HepG2 (cell line): ENCODE measurements around the gene SNRNP25. TPM values are rescaled to one million over a fixed set of nuclear protein-coding genes. Genes with fewer than 3 reads are reported as not detected.

Source experiments
- ELF3 ChIP-seq: IDR thresholded peaks from 2 replicates; pipeline ENCODE4 v1.6.1; 2016; ENCODE audit warnings: missing genetic modification reagents, missing compliant biosample characterization
- FOSL1 ChIP-seq: sonication (generic); formaldehyde crosslinking; IDR thresholded peaks from 2 replicates; pipeline ENCODE4 v1.9.0; 2021; ENCODE audit warnings: missing genetic modification reagents, borderline replicate concordance
- ISL2 ChIP-seq: sonication (generic); formaldehyde crosslinking; IDR thresholded peaks from 2 replicates; pipeline ENCODE4 v1.5.0; 2020; ENCODE audit warnings: missing genetic modification reagents
- XBP1 ChIP-seq: sonication (generic); formaldehyde crosslinking; IDR thresholded peaks from 2 replicates; pipeline ENCODE4 v1.5.0; 2020; ENCODE audit warnings: missing genetic modification reagents
- ZBTB7A ChIP-seq: sonication (generic); formaldehyde crosslinking; IDR thresholded peaks from 2 replicates; pipeline ENCODE4 v1.8.0; 2022; ENCODE audit warnings: mild to moderate bottlenecking, missing genetic modification reagents
- ZNF274 ChIP-seq: sonication (generic); formaldehyde crosslinking; IDR thresholded peaks from 2 replicates; pipeline ENCODE4 v1.5.1; 2020; ENCODE audit warnings: mild to moderate bottlenecking, missing genetic modification reagents
- ZNF543 ChIP-seq: sonication (generic); formaldehyde crosslinking; IDR thresholded peaks from 2 replicates; pipeline ENCODE4 v1.4.0; 2020; ENCODE audit warnings: mild to moderate bottlenecking, missing genetic modification reagents
- ZSCAN25 ChIP-seq: sonication (generic); formaldehyde crosslinking; IDR thresholded peaks from 2 replicates; pipeline ENCODE4 v1.8.0; 2022; ENCODE audit warnings: mild to moderate bottlenecking, missing genetic modification reagents
- polyA plus RNA-seq, 8 experiments: library from polyadenylated mRNA; depleted of rRNA in 3 of 8; stranded (reverse) in 7 of 8; unstranded in 1 of 8; fragments of >200 nt; fragmentation: Illumina TruSeq in 4 of 8; extraction: Trizol in 4 of 8; gene quantifications; 2 replicates each; pipeline versions ENCODE4 v1.2.1 to v1.2.3, GENCODE V29; 2011 to 2016; ENCODE audit warnings: low read depth in 4 of 8, missing spikeins in 1 of 8, mixed read lengths in 1 of 8; ENCODE audit not compliant: insufficient read depth in 1 of 8
- total RNA-seq, 5 experiments: library from RNA; depleted of rRNA; stranded (reverse); fragments of >200 nt; fragmentation: Illumina TruSeq; extraction: Trizol; gene quantifications; 2 replicates each; pipeline ENCODE4 v1.2.3, GENCODE V29; 2016; ENCODE audit warnings: low read depth in 1 of 5
- TF ChIP-seq, protein P1 (sequence below), 2 experiments: sonication (generic) in 1 of 2; formaldehyde crosslinking in 1 of 2; IDR thresholded peaks; 2 replicates each; pipeline versions ENCODE4 v1.6.1 to v1.9.0; 2014 to 2022; ENCODE audit warnings: antibody characterized with exemption in 1 of 2, borderline replicate concordance in 1 of 2, inconsistent platforms in 1 of 2, low read depth in 1 of 2, missing genetic modification reagents in 1 of 2
- TF ChIP-seq, protein P2 (sequence below): sonication (generic); formaldehyde crosslinking; IDR thresholded peaks from 2 replicates; pipeline ENCODE4 v1.8.1; 2023; ENCODE audit warnings: mild to moderate bottlenecking, moderate library complexity, missing genetic modification reagents
- TF ChIP-seq, protein P3 (sequence below): sonication (generic); formaldehyde crosslinking; IDR thresholded peaks from 2 replicates; pipeline ENCODE4 v1.4.0; 2020; ENCODE audit warnings: missing genetic modification reagents
- TF ChIP-seq, protein P4 (sequence below): sonication (generic); formaldehyde crosslinking; IDR thresholded peaks from one replicate; pipeline ENCODE4 v1.5.1; 2020; ENCODE audit warnings: mild to moderate bottlenecking, missing genetic modification reagents; ENCODE audit errors: not compliant biosample characterization

SNRNP25 gene
- total and polyA plus RNA-seq, 2 of the 13 experiments (the other 11 are each of a cell fraction or from before 2014, with no cell fraction given) = 34.1 to 97.4 TPM

DNA sequence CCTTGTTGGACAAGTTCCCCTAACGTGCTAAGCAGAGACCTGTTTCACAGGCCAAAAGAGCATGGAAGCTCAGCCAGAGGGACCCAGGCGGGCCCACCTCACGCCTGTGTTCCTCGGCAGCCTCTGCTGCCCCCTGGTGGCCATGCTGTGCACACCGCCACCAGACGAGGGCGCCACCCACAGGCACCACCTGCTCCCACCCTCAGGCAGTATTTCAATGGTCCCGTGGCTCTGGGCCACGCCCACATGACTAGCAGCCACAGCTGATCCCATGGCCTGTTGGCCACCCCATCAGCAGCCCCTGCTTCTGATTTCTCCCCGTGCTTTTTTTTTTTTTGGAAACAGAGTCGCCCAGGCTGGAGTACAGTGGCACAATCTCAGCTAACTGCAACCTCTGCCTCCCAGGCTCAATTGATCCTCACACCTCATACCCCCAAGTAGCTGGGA lies 43.3 kb downstream of the SNRNP25 start (continued):
- TF ChIP-seq ELF3 (CRISPR knock-in tag) (0 out of 2 replicates have a peak, but pooled peaks have one; percentile 38), ZBTB7A (CRISPR knock-in tag) (no peak), ZNF543 (CRISPR knock-in tag) (no peak), ISL2 (no peak), ZSCAN25 (no peak), ZNF274 (CRISPR knock-in tag) (no peak), FOSL1 (no peak), XBP1 (CRISPR knock-in tag) (no peak)
- TF ChIP-seq, protein P1, sequence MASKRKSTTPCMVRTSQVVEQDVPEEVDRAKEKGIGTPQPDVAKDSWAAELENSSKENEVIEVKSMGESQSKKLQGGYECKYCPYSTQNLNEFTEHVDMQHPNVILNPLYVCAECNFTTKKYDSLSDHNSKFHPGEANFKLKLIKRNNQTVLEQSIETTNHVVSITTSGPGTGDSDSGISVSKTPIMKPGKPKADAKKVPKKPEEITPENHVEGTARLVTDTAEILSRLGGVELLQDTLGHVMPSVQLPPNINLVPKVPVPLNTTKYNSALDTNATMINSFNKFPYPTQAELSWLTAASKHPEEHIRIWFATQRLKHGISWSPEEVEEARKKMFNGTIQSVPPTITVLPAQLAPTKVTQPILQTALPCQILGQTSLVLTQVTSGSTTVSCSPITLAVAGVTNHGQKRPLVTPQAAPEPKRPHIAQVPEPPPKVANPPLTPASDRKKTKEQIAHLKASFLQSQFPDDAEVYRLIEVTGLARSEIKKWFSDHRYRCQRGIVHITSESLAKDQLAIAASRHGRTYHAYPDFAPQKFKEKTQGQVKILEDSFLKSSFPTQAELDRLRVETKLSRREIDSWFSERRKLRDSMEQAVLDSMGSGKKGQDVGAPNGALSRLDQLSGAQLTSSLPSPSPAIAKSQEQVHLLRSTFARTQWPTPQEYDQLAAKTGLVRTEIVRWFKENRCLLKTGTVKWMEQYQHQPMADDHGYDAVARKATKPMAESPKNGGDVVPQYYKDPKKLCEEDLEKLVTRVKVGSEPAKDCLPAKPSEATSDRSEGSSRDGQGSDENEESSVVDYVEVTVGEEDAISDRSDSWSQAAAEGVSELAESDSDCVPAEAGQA (IDR thresholded peaks at IDR 0.05; ENCODE audit: low read depth) = no peak
- TF ChIP-seq, protein P1 (CRISPR knock-in tag; IDR thresholded peaks at IDR 0.05; ENCODE audit: borderline replicate concordance) = no peak
- TF ChIP-seq, protein P2, sequence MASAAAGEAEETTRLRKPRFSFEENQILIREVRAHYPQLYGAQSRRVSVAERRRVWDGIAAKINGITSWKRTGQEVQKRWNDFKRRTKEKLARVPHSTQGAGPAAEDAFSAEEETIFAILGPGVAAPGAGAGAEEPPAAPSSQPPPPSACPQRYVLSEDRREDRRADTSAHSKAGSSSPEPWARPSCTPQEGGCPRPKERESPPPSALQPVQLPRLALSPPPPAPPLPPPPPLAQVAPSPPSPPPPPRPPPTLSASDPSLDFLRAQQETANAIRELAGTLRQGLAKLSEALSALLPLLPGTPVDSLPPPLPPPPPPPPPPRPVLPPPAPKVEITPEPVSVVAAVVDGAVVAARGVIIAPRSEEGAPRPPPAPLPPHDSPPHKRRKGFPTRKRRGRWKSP (CRISPR knock-in tag) = no peak
- TF ChIP-seq, protein P3, sequence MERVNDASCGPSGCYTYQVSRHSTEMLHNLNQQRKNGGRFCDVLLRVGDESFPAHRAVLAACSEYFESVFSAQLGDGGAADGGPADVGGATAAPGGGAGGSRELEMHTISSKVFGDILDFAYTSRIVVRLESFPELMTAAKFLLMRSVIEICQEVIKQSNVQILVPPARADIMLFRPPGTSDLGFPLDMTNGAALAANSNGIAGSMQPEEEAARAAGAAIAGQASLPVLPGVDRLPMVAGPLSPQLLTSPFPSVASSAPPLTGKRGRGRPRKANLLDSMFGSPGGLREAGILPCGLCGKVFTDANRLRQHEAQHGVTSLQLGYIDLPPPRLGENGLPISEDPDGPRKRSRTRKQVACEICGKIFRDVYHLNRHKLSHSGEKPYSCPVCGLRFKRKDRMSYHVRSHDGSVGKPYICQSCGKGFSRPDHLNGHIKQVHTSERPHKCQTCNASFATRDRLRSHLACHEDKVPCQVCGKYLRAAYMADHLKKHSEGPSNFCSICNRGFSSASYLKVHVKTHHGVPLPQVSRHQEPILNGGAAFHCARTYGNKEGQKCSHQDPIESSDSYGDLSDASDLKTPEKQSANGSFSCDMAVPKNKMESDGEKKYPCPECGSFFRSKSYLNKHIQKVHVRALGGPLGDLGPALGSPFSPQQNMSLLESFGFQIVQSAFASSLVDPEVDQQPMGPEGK (CRISPR knock-in tag) = peak; percentile 66; the same call in 1 of the 2 replicates
- TF ChIP-seq, protein P4, sequence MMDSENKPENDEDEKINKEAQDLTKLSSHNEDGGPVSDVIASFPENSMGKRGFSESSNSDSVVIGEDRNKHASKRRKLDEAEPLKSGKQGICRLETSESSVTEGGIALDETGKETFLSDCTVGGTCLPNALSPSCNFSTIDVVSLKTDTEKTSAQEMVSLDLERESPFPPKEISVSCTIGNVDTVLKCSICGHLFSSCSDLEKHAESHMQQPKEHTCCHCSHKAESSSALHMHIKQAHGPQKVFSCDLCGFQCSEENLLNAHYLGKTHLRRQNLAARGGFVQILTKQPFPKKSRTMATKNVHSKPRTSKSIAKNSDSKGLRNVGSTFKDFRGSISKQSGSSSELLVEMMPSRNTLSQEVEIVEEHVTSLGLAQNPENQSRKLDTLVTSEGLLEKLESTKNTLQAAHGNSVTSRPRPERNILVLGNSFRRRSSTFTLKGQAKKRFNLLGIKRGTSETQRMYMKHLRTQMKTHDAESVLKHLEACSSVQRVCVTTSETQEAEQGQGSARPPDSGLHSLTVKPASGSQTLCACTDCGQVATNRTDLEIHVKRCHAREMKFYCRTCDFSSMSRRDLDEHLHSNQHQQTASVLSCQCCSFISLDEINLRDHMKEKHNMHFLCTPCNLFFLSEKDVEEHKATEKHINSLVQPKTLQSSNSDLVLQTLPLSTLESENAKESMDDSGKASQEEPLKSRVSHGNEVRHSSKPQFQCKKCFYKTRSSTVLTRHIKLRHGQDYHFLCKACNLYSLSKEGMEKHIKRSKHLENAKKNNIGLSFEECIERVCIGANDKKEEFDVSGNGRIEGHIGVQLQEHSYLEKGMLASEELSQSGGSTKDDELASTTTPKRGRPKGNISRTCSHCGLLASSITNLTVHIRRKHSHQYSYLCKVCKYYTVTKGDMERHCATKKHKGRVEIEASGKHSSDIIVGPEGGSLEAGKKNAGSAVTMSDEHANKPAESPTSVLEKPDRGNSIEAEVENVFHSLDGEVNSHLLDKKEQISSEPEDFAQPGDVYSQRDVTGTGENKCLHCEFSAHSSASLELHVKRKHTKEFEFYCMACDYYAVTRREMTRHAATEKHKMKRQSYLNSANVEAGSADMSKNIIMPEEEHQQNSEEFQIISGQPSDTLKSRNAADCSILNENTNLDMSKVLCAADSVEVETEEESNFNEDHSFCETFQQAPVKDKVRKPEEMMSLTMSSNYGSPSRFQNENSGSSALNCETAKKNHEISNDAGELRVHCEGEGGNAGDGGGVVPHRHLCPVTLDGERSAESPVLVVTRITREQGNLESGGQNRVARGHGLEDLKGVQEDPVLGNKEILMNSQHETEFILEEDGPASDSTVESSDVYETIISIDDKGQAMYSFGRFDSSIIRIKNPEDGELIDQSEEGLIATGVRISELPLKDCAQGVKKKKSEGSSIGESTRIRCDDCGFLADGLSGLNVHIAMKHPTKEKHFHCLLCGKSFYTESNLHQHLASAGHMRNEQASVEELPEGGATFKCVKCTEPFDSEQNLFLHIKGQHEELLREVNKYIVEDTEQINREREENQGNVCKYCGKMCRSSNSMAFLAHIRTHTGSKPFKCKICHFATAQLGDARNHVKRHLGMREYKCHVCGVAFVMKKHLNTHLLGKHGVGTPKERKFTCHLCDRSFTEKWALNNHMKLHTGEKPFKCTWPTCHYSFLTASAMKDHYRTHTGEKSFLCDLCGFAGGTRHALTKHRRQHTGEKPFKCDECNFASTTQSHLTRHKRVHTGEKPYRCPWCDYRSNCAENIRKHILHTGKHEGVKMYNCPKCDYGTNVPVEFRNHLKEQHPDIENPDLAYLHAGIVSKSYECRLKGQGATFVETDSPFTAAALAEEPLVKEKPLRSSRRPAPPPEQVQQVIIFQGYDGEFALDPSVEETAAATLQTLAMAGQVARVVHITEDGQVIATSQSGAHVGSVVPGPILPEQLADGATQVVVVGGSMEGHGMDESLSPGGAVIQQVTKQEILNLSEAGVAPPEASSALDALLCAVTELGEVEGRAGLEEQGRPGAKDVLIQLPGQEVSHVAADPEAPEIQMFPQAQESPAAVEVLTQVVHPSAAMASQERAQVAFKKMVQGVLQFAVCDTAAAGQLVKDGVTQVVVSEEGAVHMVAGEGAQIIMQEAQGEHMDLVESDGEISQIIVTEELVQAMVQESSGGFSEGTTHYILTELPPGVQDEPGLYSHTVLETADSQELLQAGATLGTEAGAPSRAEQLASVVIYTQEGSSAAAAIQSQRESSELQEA (CRISPR knock-in tag) = no peak
